HG03378 (cell line): ENCODE data around the gene C1orf115.
"Not testable (repeated sequence)": the region's sequence is repeated elsewhere in the genome, so short reads cannot be mapped to it uniquely, and the experiment has no call there.

Experiments
- ATAC-seq: cut with Tn5 transposase; IDR thresholded peaks from one replicate; pipeline ENCODE4 v1.9.1; 2021; ENCODE audit warnings: mild to moderate bottlenecking, moderate library complexity; ENCODE audit not compliant: unreplicated experiment

C1orf115 gene, protein sequence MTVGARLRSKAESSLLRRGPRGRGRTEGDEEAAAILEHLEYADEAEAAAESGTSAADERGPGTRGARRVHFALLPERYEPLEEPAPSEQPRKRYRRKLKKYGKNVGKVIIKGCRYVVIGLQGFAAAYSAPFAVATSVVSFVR

DNA sequence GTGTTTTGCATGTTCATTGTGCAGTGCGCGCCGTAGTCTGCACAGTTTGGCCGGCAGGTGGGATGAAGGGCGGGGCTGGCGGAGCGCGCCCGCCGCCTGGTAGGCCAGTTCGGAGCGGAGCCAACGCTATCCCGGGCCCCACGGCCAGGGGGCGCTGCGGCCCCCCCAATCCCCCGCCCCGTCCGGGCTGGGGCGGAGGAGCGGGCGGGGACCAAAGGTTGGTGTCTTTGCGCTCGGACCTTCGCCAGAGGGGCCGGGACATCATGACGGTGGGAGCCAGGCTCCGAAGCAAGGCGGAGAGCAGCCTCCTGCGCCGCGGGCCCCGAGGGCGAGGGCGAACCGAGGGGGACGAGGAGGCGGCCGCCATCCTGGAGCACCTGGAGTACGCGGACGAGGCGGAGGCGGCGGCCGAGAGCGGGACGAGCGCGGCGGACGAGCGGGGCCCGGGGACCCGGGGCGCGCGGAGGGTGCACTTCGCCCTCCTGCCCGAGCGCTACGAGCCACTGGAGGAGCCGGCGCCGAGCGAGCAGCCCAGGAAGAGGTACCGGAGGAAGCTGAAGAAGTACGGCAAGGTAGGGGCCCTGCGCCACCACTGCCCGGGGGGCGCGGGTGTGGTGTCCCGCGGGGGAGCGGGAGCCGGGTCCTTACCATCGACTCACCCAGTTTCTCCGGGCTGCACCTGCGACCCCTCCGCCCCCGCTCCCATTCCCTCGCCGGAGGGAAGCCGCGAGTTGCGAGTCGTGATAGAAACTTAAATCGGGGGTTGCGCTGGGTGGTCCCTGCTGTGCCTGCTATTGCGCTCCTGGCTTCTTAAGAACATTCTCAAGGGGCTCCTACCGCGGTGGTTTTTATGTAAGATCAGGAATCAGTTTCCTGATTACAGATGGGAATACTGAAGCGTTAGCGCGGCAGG lies at the start of gene C1orf115:
Gene C1orf115 (plus strand): TSS at position 224 of the 913 bp plus-strand sequence. CDS start 40 bp downstream, at position 264.
- ATAC-seq, result peak; percentile 93

DNA sequence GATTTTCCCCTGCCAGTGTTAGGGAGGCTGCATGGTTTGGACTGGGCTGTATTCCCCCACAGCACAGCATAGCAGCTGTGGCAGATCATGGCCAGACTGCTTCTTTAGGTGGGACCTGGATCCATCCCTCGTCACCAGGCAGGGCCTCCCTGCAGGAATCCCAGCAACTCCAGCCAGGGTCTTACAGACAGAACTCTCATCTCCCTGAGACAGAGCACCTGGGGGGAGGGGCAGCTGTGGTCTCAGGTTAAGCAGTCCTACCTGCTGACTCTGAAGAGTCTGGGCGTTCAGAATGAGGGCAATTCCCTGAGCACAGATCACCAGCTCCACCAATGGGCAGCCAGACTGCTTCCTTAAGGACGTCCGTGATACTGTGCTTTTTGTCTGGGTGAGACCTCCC lies 47.9 kb upstream of the C1orf115 start:
- ATAC-seq, result no peak

DNA sequence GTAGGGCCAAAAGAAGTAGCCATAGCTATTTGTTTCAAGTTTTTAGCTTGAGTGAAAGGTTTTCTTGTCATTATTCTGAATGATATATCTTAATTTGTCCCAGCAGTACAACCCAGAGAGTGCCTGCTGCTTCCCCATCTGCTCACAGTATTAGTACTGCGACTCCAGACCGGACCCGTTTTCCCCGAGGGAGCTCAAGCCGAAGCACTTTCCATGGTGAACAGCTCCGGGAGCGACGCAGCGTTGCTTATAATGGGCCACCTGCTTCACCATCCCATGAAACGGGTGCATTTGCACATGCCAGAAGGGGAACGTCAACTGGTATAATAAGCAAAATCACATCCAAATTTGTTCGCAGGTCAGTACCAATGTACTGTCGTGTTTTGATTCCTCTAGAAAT lies 37.2 kb upstream of the C1orf115 start:
- ATAC-seq, result no peak

DNA sequence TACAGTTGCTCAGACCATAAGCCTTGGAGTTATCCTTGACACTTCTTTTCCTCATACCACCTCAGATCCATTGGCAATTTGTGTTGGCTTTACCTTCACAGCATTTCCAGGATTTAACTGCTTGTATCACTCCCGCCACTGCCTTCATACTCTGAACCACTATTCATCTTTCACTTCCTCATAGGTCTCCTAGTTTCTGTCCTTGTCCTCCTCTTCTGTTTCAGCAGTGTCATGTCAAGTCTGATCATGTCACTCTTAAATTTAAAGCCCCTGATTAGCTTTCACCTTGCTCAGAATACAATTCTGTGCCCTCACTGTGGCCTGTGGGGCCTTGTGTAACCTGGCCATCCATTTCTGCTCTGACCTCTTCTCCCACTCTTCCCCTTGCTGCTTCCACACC lies 34.7 kb upstream of the C1orf115 start:
- peak; percentile 94 for ATAC-seq

DNA sequence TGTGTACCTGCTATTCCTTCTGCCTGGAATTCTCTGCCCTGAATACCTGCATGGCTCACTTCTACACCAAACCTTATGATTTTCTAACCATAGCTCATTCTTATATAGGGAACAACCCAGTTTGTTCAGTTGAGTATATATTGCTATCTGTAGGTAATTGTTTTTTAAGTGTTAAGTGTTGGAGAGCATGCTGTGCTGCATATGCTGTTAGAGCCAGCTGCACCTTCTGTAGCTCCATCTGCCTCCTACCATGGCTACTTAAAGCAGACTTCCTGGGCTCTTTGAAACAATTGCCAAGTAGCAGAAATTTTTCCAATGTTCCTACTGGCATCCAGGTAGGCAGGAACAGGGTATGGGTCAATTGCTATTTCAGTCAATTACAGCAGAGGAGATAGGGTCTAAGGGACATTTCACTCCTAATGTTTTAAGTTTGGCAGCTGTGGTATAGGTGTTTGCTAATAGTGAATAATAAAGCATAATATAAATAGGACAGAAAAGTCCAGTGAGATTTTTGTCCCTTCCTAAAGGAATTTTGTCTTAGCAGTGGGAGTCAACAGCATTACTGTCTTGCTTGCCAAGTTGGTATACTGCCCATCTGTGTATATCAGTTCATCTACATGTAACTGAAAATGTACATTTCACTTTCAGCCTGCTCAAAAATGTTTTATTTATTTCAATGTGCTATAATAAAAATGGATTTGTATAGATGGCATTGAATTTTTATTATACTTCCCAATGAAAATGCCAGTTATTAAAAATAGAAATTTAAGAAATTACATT lies 34.0 kb upstream of the C1orf115 start:
- ATAC-seq, result no peak

DNA sequence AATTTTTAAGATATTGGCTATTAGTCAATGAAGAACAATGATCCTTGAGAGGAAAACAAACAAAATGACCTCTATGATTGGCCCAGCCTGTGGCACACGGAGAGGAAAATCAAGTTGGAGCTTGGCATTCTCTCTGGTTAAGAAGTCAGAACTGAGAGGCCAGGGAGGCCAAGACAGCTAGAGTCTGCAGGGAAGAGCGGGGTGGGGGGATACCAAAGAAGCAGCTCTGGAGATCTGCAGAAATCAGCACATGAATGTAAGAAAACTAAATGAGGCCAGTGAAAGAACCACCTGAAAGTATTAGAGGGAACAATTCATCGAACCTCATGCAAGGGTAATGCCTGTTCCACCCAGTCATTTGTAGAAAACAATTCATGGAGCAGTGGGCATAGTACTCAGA lies 23.8 kb upstream of the C1orf115 start:
- ATAC-seq, result no peak

DNA sequence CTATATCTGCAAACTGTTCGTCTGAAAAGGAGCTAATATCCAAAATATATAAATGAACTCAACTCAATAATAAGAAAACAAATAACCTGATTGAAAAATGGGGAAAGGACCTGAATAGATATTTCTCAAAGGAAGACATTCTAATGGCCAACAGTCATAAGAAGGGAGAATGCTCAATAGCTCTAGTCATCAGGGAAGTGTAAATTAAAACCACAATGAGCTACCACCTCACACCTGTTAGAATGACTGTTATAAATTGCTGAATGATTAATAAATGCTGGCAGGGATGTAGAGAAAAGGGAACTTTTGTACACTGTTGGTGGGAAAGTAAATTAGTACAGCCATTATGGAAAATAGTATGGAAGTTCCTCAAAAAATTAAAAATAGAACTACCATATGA lies 21.2 kb upstream of the C1orf115 start:
- ATAC-seq, result no peak

DNA sequence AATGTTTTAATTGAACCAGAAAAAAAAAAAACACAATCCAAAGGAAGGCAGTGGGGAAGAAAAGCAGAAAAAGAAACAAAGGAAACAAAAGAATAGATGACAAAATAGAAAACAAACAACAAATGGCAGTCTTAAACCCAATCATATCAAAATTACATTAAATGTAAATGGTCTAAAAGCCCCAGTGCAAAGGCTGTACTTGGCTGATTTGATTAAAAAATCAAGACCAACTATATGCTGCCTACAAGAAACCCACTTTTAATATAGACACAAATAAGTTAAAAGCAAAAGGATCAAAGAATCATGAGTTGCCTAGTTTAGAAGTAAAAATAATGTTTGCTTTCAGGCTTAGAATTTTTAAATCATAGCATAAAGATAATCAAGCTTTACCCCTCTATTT lies 19.8 kb upstream of the C1orf115 start:
- ATAC-seq, result no peak

DNA sequence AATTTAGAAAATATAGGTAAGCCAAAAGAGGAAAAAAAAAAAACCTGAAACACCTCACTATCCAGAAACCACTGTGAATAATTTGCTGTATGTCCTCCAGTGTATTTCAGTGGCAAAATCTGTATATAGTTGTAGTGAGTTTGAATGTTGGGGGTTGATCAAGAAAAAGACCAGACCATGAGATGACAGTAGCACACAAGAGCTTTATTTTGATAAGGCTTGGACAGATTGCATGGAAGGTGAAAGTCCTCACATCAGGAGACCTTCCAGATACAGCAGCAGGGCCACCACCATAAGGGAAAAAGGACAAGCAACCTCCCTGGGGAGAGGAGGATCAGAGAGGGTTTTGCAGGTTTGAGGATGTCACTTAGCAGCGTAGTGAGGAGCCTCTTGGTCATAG lies 16.2 kb upstream of the C1orf115 start:
- no peak for ATAC-seq

DNA sequence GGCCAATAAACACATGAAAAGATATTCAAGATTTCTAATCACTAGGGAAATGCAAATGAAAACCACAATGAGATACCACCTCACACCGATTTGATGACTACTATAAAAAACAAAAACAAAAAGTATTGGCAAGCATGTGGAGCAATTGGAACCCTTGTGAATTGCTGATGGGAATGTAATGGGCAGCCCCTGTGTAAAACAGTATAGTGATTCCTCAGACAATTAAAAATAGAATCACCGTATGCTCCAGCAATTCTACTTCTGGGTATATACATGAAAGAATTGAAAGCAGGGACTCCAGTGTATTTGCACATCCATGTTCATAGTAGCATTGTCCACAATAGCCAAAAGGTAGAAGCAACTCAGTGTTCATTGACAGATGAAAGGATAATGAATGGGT lies 12.9 kb upstream of the C1orf115 start:
- ATAC-seq, result no peak

DNA sequence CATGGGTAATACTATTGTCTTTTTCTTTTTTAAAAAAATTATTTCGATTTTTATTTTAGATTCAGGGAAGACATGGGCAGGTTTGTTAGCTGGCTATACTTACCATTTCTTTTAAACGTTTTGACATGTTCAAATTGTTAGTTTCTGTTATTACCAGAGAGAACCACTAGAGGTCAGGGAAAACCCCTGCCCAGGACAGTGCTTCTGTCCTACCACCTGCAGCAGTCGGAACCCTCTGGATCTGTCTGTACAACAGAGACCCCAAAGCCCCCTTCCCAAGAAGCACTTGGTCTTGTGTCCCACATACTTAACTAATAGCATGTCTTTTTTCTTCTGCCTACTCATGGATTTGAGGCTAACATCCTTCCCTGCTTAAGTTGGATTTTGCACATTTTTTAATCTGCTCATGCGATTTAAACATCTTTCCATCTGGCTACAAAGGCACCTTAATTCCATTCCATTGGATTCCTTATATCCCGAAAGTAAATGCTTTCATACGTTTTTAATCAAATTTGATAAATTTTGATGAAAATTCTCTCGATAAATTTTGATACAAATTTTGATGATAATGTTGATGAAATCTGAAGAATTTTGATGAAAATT lies 10.0 kb upstream of the C1orf115 start:
- peak; percentile 96 for ATAC-seq

DNA sequence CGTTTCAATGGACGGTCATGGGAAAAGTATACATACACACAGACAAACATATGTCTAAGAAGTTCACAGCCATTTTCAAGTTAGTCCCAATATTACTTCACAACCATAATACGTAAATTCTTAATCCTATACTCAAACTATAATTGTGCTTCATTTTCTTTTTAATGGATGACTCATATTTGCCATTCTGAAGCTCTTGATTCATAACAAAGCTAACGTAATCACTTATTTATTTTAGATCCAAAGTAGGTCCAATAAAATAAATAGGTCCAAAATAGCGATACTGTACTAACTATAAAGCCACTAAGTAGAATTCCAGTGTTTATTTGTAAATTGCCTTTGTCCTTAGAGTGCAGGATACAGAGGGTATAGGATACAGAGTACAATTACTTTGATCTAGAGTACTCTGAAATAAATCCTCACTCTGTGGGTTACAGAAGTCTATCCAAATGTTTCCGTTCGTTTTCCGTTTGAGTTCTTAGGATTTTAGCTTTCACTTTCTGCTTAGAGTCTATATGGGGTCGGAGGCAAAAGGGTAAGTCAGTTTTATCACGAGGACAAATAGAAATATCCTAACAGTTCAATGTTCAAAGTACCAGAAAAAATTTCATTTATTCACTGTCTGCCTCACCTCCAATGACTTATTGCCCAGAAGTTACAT lies 8.8 kb upstream of the C1orf115 start:
- ATAC-seq, result no peak

DNA sequence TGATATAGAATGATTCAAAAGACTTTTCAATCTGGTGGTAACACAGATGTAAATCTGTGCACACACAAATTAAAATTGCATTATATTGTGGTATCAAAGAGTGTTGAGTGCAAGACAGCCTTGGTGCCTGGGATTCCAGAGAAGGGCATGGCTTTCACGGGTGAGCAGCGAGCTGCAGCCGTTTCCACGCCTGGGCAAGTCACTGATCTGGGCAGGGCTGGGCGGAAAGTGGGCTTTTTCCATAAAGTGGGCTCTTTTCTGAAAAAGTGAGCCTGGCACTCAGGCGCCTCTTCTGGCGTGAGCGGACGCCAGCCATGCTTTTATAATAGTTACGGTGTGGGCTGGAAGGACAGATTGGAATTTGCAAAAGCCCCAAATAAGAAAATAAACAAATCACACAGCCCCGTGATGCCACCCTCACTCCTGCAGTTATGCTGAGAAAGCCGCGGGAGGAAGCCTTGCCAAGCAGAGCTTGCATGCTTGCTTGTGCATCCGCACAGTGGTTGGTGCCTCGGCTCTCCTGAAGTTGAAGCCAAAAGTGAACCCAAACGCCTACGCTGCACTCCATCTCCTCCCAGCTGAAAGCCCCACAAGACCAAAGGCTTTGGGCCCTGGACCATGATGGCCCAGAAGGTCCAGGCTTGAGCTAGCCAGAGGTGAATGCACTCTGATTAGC lies 7.1 kb upstream of the C1orf115 start:
- no peak for ATAC-seq

DNA sequence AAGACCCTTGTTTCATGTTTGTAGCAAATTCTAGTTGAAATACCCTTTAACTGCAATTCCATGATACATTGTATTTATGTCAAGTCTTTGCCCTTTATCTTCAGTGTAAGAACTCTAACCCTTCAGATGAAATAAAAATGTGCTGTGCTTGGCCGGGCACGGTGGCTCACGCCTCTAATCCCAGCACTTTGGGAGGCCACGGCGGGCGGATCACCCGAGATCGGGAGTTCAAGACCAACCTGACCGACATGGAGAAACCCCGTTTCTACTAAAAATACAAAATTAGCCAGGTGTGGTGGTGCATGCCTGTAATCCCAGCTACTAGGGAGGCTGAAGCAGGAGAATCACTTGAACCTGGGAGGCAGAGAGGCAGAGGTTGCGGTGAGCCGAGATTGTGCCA lies 6.4 kb upstream of the C1orf115 start:
- ATAC-seq, result not testable (repeated sequence)

DNA sequence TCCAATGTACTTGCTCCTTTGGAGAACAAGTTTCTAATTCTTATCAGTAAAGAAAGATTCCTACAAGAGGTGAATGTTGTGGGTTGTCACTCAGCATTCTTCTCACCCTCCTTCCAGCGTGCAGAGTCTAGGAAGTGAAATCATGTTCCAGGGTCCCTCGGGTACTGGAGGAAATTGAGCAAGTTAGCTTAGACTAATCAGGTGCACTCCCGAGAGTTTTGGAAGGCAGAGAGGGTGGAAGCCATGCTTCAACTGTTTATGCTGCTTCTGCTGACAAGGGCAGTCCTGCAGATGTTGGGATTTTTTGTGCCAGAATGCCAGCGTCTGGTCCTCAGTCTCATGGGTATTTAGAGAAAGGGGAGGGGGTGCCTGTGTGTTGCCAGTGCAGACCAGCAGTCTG lies 5.3 kb upstream of the C1orf115 start:
- ATAC-seq, result no peak

DNA sequence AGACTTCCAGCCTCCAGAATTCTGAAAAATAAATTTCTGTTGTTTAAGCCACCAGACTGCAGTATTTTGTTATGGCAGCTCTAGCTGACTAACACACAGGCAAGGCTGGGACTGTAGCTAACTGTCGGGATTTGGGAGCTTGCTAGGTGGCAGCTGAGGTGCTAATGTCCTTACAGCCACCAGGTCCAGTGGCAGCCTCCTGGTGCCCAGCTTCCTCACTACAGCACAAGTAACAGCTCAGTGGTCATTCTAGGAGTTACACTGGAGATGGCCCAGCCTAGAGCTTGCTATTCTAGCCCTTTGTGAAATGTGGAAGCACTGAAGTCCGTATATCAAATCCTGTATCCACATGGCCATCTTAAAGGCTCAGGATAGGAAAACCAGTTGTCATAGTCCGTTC lies 4.3 kb upstream of the C1orf115 start:
- no peak for ATAC-seq

DNA sequence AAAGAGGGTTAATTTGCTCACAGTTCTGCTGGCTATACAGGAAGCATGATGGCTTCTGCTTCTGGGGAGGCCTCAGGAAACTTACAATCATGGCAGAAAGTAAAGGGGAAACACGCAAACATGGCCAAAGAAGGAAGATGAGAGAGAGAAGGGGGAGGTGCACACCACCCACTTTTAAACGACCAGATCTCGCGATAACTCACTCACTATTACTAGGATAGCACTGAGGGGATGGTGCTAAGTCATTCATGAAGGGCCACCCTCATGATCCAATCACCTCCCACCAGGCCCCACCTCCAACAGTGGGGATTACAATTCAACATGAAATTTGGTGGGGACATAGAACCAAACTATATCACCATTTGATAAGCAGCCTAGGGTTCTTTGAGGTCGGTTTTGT lies 2.4 kb upstream of the C1orf115 start:
- no peak for ATAC-seq

DNA sequence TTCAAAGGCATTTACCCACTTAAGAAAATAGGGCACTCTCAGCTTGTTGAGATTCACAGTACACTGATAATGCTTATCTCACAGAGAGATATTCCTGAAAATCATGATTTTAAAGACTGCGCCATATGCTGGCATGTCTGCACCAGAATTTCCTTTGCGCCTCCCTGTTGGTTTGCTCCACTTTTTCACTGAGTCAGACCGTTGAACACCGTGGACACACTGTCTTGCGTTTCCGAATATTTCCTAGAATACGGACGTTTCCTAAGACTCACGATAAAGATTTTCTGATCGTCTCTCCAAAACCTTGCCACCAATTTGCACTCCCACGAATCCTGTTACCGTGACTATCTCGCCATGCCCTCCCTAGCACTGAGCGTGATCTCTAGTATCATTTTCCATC lies 497 bp upstream of the C1orf115 start:
- no peak for ATAC-seq

DNA sequence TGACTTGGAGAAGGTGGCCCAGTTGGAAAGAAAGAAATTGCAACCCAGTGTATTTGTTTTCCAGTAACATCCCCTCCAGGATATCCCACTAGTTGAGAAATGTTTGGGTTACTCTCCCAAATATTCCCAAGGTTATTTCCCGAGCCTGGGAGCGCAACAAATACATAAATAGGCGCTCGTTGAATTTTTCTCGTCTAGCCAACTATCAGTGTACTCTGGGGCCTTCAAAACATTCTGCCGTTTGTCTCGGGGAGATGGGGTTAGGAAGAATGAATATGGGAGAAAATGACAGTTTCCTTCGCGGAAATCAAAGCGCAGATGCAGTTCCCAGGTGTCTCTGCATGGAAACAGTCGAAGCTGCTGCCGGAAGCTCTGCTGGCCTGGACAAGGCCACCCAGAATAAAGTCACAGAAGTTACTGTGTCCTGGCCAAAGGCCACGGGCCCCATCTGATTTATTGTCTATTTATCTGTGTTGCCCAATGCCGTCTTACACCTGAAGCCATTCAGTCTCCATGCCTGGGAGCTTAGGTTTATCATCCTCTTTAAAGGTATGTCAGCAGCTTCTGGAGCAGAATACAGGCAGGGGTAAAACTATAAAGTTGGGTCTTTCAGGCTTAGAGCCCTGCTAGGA lies 1.0 kb downstream of the C1orf115 start:
- ATAC-seq, result no peak
